ENCODE data around the gene CST2.

- no peak for TF ChIP-seq ARNT (IDR thresholded peaks at IDR 0.05)
- no peak for TF ChIP-seq FOXM1 (IDR thresholded peaks at IDR 0.05; ENCODE audit: borderline replicate concordance)
- no peak for TF ChIP-seq NFRKB (IDR thresholded peaks at IDR 0.05)
- TF ChIP-seq, protein P1, sequence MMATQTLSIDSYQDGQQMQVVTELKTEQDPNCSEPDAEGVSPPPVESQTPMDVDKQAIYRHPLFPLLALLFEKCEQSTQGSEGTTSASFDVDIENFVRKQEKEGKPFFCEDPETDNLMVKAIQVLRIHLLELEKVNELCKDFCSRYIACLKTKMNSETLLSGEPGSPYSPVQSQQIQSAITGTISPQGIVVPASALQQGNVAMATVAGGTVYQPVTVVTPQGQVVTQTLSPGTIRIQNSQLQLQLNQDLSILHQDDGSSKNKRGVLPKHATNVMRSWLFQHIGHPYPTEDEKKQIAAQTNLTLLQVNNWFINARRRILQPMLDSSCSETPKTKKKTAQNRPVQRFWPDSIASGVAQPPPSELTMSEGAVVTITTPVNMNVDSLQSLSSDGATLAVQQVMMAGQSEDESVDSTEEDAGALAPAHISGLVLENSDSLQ (IDR thresholded peaks at IDR 0.05): no peak
- TF ChIP-seq SUZ12 (IDR thresholded peaks at IDR 0.05): no peak
Observed at GRCh38 chr20:23856736-23857135, 30.2 kb upstream of the CST2 start.

Data from HEK293T (cell line).